SH-SY5Y (cell line): ENCODE measurements around the gene KMO.

Source experiments
- GATA2 ChIP-seq: IDR thresholded peaks from 2 replicates; pipeline ENCODE4 v1.6.1; 2011; ENCODE audit warnings: mild to moderate bottlenecking, low read depth, low read length
- GATA3 ChIP-seq: IDR thresholded peaks from 2 replicates; pipeline ENCODE4 v1.6.1; 2011; ENCODE audit warnings: low read depth, mild to moderate bottlenecking, low read length, moderate library complexity

Gene KMO

DNA sequence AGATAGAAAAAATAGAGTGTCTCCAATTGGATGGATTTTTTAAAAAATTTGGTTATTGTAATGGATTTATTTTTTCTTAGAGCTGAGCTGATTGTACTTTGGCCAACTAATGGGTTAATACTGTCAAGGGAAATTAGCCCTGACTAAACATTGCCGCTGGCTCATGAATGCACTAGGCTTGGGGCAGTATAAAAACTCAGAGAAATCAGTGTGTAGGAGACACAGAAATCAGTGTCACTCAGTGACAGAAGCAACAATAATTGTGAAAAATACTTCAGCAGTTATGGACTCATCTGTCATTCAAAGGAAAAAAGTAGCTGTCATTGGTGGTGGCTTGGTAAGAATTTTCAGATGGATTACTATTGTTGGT, at the start of gene KMO:
Gene KMO (plus strand): TSS at position 217 of the 370 bp plus-strand sequence. CDS start 67 bp downstream, at position 284.
- TF ChIP-seq GATA3 (no peak), GATA2 (no peak)

GRCh38 chr1:241482761-241483250, 49.4 kb upstream of the KMO start:
- TF ChIP-seq GATA2 (no peak), GATA3 (no peak)

- TF ChIP-seq GATA3: no peak
- TF ChIP-seq GATA2: no peak
Observed at GRCh38 chr1:241485145-241485544, 47.0 kb upstream of the KMO start.

DNA sequence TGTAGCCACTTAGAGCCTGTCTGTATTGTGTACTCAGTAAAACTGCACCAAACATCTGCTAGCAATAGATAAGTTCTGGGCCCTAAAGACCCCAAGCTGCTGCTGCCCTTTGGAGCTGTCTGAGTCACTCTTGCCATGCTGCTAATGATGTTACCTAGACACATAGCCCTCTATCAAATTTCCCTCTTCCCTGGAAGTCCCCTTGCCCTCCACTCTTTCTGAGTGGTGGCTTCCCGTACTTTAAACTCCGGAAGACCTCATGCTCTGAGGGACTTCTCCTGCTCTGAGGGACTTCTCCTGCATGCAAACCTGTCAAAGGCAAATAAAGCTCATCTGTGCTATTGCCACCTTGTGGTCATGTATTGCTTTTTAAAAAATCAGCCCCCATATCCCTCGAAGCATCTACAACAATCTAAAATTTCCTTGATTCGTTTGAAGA, 46.6 kb upstream of the KMO start:
- TF ChIP-seq GATA2: no peak
- no peak for TF ChIP-seq GATA3

DNA sequence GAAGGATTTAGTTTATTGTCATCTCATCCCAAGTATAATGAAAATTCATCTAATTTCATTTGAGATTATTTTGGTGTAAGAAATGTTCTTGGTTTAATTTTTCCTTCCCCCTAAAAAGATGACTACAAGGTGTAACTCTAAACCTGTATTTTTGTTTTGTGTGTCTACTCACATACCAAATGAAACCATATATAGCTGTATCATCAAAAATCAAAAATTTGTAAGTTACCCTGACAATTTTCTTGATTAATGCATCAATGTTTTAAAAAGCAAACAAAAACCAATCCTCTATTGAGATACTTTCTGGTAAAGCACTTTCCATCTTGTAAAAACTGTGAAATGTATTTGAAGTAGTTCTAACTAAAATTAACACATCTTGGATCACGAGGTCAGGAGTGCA, 43.4 kb upstream of the KMO start:
- TF ChIP-seq GATA2 (no peak), GATA3 (no peak)

GRCh38 chr1:241495741-241496140, 36.4 kb upstream of the KMO start:
- TF ChIP-seq GATA2 (no peak), GATA3 (no peak)

GRCh38 chr1:241499910-241500309, 32.3 kb upstream of the KMO start:
- TF ChIP-seq GATA3: no peak
- TF ChIP-seq GATA2: no peak

DNA sequence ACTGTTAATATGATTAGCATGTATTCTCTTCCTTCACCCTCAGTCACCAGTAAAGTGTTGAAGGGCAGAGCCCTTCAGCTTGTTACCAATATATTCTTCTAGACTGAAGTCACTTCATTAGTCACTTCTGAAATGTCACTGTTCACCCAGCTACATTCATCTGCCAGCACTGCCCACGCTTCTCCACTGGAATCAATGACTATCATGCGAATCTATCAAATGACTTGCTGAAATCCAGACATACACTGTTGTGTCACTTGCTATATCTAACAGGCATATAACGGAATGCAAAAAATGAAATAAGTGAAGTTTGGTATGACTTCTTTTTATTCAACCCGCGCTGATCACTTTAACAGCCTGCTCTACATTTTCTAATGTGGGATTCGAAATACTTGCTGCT, 28.7 kb upstream of the KMO start:
- TF ChIP-seq GATA2 (no peak), GATA3 (no peak)

GRCh38 chr1:241507189-241507863, 24.9 kb upstream of the KMO start:
- TF ChIP-seq GATA3 (no peak), GATA2 (no peak)

DNA sequence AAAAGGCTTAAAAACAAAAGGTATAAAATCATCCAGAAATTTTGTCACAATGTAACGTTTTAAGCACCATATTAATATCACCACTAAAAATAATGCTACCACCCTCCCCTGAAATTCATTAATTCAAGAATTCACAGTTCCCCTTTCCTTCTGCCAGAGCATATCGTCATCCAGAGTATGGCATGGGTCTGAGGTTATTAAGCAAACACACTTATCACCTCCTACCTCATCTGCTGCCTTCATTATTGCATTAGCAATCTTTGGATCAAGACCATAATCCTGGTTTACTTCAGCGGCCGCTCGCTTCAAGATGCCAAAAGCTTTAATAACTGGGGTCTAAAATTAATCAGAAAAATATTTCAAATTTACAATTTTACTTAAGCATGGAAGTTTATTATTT, 18.8 kb upstream of the KMO start:
- TF ChIP-seq GATA3: no peak
- no peak for TF ChIP-seq GATA2

DNA sequence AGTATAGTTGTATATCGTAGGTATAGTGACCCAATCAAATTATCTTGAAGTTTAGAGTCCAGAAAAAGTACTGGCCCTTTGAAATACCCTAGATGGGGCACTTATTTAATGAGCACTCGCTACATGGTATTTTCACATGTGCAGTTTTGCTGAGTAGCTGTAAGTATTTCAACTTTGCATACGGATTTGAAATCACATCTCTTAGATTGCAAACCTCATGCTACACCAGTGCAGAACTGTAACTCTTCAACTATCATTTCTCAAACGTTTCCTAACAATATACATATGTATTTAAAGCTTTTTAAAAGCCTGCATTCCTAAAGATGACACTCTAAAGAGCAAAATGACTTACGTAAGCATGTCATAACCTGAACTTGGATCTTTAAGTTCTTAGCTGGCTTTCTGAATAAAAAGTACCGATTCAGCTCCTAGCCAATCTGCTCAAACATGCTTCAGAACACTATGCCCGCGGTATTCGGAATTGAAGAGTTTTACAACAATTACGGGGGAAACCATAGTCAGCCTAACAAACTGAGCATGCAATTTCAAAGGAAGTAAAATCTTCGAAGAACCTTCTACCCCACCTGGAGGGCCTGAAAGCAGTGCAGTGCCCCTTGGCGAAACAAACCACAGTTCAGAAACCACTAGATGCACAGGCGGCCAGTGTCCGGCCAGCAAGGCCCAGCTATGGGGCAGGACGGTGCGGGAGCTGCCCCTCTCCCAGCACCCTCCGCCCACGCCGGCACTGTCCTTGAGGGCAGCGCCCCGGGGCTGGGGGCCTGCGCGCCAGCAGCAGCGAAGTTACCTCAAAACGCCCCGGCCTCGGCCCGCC, 13.5 kb upstream of the KMO start:
- no peak for TF ChIP-seq GATA2
- TF ChIP-seq GATA3: no peak

DNA sequence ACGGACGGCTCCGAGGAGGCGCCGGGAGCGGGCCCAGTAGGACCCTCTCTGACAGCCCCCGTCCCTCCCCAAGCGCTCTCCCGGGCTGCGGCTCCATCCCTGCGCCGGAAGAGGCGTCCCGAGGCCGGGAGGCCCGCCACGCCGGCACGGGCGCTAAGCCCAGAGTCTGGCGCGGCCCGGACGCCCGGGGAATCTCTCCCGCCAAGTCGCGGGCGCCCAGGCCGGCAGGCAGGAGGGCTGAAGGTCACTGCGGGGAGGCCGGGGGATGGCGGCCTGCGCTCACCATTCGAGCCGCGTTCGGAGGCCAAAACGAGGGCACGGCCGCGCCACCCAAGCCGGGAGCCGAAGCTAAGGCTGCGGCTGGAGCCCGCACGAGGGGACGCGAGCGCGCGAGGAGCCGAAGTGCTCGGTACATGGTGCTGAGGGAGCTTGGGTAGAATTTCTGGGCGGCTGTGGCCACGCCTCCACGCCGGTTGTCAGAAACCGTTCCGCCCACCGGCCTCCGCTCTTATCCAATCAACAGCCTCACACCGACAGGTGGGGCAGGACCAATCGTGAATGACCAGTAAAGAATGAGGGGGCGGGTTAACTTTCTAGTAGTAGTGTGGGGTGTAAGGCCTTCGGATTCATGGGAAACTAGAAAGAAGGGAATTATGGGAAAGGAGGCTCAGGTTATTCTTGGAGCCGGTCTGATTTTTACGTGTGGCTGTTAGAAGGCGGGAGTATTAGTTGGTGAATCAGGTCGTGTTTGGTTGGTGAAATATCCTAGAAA, 12.7 kb upstream of the KMO start, which contains the start of gene FH:
Gene FH (minus strand): TSS at position 448 of the 772 bp plus-strand sequence. CDS start 33 bp downstream, at position 415.
- TF ChIP-seq GATA2 (no peak; the same call in 1 of the 2 replicates), GATA3 (no peak)

DNA sequence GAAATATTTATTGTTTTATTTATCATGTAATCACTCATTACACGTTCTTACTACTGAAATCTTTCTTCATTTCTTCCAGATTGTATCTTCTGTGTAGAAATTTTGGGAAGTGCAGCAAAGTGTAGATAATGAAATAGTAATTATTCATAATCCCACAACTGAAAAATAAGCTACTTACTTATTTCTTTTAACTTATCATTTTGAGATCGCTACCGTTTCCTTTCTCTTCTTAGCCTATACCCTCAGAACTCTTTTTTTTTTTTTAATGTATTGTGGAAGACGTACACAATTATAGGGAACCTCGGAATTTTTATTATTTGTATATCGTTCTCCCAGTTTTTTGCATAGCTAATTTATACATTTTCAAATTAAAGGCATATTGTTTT, 12.1 kb upstream of the KMO start:
- TF ChIP-seq GATA3: no peak

GRCh38 chr1:241521718-241522117, 10.5 kb upstream of the KMO start:
- TF ChIP-seq GATA3 (no peak), GATA2 (no peak)

- TF ChIP-seq GATA3 (no peak), GATA2 (no peak)
Observed at GRCh38 chr1:241525026-241525425, 7.2 kb upstream of the KMO start.

DNA sequence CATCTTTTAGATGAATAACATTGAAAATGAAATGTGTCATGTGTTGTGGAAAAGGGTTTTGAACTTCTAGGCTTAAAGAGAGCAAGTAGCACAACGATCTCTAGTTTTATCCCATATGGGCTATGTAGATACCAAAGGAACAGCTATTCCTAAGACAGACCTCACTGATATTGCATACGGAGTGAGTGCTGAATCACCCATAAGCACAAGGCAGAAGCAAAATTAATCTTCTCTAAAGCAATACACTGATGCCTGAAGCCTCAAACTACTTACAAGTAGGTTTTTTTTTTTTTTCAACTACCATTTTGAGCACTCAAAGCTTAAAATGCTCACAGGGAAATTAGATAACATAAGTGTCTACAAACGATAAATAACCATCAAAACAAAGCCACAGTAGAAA, 5.0 kb upstream of the KMO start:
- TF ChIP-seq GATA2 (no peak), GATA3 (no peak)
